Smooth muscle cell of bladder (primary cell): Measurements from ENCODE around the gene MITF. TPM values are rescaled to one million over a fixed set of nuclear protein-coding genes. Genes with fewer than 3 reads are reported as not detected.

ENCODE experiments used
- total RNA-seq: library from RNA; depleted of rRNA; stranded (reverse); fragments of >200 nt; gene quantifications from 2 replicates; pipeline ENCODE4 v1.2.3, GENCODE V29; 2014

MITF gene, protein sequence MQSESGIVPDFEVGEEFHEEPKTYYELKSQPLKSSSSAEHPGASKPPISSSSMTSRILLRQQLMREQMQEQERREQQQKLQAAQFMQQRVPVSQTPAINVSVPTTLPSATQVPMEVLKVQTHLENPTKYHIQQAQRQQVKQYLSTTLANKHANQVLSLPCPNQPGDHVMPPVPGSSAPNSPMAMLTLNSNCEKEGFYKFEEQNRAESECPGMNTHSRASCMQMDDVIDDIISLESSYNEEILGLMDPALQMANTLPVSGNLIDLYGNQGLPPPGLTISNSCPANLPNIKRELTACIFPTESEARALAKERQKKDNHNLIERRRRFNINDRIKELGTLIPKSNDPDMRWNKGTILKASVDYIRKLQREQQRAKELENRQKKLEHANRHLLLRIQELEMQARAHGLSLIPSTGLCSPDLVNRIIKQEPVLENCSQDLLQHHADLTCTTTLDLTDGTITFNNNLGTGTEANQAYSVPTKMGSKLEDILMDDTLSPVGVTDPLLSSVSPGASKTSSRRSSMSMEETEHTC
- 24.0 and 39.2 TPM in 2 replicates for total RNA-seq

DNA sequence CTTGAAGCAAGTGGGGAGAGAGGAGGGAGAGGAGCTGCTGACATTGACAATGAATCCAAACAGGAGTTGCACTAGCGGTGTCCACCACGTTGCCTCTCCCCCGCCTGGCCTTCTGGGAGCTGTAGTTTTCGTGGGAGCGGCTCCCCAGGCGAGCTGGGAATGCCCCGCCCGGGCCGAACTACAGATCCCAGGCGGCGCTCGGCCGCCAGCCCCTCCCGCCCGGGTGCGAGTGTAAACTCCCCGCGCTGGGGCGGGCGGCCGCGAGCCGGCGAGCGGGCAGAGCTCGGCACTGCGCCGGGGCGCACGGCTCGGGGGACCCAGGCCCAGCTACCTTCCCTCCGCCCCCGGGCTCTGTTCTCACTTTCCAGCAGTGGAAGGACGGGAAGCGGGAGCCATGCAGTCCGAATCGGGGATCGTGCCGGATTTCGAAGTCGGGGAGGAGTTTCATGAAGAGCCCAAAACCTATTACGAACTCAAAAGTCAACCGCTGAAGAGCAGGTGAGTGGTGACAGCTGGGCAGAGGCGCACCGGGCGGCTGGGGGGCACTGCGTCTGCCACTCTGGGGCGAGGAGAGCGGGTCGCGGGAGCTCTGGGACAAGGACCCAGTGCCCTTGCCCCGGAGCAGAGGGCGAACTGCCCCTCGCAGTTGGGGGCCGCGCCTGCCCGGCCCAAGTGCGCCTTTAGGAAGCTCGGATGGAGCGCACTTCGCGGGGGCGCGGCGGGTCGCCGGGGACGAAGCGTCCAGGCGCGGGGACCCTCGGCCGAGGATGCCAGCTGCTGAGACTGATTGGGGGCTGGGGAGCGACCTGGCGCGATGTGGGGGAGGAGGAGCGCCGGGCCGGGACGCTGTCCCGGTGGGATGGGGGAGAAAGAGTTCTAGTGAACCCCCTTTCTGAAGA lies at the start of gene MITF:
TSS of gene MITF (plus strand) at position 261 of the 899 bp plus-strand sequence. CDS start at position 395, 134 bp downstream.

DNA sequence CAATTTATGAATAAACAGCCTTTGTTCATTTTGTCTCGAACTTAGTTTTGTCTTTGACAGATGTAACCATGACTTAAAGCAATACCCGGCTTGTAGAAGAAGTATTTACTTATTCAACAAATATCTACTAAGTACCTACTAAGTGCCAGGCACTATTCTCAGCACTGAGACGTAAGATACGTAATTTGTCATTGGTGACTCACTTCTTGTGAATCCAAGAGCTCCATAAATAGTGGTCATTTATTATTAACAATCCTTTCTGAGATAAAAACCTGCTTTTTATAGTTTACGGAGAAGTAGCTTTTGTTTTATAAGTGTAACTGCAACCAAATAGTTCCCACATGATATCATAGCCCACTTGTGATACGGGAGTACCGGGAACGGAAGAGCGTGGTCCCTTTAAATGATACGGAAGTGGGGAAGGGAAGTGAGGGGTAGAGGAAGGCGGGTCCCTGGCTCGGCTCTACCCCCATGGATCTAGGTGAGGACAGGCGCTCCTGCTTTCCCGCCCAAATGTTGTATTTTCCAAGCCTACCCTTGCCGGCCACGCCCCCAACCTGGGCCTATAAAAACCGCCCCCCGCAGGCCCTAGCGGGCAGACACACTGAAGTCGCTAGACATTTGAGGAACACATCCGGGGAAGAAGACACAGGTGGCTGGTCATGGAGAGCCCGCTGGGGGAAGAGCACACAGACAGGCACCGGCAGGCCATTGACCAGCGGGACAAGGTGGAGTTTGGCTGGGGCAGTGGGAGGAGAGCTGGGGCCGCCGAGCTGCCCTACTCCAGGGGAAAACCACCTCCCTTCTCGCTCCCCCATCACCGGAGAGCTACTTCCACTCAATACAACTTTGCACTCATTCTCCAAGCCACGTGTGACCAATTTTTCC lies 260.1 kb downstream of the MITF start, which contains the start of gene SAMMSON:
TSS of gene SAMMSON (plus strand) at position 594 of the 888 bp plus-strand sequence.

